Astrocyte of the cerebellum (primary cell): Measurements from ENCODE around the gene TRIM64.
"Not testable (repeated sequence)": the region's sequence is repeated elsewhere in the genome, so short reads cannot be mapped to it uniquely, and the experiment has no call there.

Source experiments
- DNase-seq: peaks from one replicate; pipeline ENCODE4 v3.0.0-alpha.2; 2011; ENCODE audit warnings: low read depth
- H3K4me3 ChIP-seq: 2 replicates; pipeline ENCODE4 v1.5.1; 2011; ENCODE audit warnings: mild to moderate bottlenecking, low read depth, low read length, moderate library complexity
- in situ Hi-C: cut with HindIII; loops from 2 replicates; pipeline ENCODE4 v1.10.0; 2017; ENCODE audit warnings: low sequenced_read_pairs
- TF ChIP-seq, protein P1 (sequence below): IDR thresholded peaks from 2 replicates; pipeline ENCODE4 v1.5.1; 2012; ENCODE audit warnings: low read length, low read depth, moderate library complexity, mild to moderate bottlenecking; ENCODE audit errors: missing control alignments

TRIM64 gene

GRCh38 chr11:89965737-89966136 is at the start of gene TRIM64:
TRIM64 (plus strand) TSS chr11:89966037; CDS start chr11:89968504, 2,467 bp downstream.
- DNase-seq, in situ Hi-C loops, H3K4me3 ChIP-seq: not testable (repeated sequence)

DNA sequence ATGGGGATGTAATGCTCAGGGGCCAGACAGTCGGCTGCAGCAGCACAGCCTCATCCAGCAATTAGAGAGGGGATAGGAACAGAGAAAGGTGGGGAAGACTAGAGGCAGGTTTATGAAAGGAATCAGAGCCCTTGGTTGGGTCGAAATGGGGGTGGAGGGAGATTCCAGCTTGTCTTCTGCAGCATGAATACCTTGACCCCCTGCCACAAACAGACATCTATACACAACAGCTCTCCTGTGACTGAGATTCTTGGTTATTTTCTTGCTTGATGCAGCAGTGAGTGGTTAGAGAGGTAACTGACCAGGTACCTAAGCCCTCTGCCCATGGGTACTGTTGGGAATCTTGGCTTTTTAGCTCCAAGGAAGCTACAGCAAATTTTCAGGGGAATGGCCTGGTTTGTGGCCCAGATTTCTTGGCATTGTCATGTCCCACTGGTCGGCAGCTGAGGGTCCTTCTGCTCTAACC is 43.6 kb upstream of the TRIM64 start, which contains the start of gene TRIM49D1:
Gene TRIM49D1, minus strand, starts transcription at position 51 of the 466 bp plus-strand sequence. CDS start 4,535 bp downstream, outside the sequence.
- no peak within 1 kb of the TSS for H3K4me3 ChIP-seq
- in situ Hi-C loops, result no loop called here
- TF ChIP-seq, protein P1, sequence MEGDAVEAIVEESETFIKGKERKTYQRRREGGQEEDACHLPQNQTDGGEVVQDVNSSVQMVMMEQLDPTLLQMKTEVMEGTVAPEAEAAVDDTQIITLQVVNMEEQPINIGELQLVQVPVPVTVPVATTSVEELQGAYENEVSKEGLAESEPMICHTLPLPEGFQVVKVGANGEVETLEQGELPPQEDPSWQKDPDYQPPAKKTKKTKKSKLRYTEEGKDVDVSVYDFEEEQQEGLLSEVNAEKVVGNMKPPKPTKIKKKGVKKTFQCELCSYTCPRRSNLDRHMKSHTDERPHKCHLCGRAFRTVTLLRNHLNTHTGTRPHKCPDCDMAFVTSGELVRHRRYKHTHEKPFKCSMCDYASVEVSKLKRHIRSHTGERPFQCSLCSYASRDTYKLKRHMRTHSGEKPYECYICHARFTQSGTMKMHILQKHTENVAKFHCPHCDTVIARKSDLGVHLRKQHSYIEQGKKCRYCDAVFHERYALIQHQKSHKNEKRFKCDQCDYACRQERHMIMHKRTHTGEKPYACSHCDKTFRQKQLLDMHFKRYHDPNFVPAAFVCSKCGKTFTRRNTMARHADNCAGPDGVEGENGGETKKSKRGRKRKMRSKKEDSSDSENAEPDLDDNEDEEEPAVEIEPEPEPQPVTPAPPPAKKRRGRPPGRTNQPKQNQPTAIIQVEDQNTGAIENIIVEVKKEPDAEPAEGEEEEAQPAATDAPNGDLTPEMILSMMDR, result no peak
- no peak for DNase-seq

DNA sequence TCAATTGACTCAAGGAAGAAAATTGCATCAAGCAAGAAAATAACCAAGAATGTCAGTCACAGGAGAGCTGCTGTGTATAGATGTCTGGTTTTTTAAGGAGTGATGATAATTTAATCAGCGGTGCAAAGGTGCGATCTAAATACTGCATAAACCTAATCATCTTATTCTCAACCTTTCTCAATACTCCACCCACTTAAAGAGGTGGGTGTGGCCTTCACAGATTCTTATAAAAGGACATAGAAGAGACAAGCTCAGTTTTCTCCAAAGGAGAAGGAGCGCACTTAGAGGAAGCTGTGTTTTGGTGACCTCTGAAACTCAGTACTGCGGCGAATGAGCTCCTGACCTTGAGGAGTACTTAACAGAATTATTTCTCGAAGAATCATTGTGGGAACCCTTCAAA is 42.1 kb upstream of the TRIM64 start, which contains the start of gene TRIM49D2:
Gene TRIM49D2, plus strand, starts transcription at position 301 of the 400 bp plus-strand sequence. CDS start 2,698 bp downstream, outside the sequence.
- DNase-seq, in situ Hi-C loops, H3K4me3 ChIP-seq: not testable (repeated sequence)

- DNase-seq, H3K4me3 ChIP-seq, in situ Hi-C loops: not testable (repeated sequence)
Observed at GRCh38 chr11:89960833-89961232, 5.0 kb upstream of the TRIM64 start.
